HG03039 (cell line): ENCODE data around the gene MST1R.

Experiments used
- ATAC-seq: cut with Tn5 transposase; IDR thresholded peaks from one replicate; pipeline ENCODE4 v1.9.1; 2021; ENCODE audit warnings: mild to moderate bottlenecking, moderate library complexity; ENCODE audit not compliant: unreplicated experiment

Gene MST1R

DNA sequence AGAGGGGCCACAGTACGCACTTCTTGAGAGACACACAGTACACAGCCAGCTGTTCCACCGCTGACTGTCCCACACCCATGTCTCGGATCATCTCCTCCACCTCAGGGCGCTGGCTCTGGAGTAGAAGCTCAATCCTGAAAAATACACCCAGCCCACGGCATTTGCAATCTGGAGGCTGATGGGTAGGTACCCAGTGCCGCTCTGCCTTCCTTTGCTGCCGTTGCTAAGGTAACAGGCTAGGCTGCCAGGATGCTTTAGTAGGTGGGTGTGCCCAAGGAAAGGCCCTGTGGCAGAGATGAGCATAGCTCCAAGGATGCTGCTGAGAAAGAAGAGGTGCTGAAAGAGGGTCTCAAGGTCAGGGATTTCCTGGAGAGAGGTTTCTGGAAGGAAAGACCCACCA is 61.9 kb downstream of the MST1R start:
- ATAC-seq, result no peak

DNA sequence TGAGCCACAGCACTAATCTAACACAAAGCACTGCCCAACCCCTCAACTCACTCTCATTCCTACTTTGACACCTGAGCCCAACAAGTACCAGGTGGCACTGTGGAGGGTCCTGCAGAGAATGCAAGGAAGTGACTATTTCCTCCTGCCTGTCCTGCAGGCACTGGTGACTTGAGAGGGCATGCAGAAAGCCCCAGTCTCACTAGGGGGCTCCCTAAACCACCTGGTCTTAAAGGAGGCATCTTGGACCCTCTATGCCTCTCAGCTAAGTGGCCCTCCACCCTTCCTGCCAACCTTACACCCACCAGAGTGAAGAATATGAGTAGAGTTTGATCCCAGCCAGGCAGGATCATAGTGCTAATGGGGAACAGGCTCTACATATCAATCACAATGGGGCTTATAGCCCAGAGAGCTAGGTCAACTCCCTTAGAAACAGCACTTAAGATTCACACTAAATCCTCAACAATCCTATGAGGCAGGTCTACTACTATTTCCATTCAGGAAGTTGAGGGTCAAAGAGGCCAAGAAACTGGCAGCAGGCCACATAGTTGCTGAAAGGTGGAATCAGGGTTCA is 62.5 kb downstream of the MST1R start:
- ATAC-seq, result no peak

GRCh38 chr3:49840388-49840787 is 63.3 kb downstream of the MST1R start:
- no peak for ATAC-seq

DNA sequence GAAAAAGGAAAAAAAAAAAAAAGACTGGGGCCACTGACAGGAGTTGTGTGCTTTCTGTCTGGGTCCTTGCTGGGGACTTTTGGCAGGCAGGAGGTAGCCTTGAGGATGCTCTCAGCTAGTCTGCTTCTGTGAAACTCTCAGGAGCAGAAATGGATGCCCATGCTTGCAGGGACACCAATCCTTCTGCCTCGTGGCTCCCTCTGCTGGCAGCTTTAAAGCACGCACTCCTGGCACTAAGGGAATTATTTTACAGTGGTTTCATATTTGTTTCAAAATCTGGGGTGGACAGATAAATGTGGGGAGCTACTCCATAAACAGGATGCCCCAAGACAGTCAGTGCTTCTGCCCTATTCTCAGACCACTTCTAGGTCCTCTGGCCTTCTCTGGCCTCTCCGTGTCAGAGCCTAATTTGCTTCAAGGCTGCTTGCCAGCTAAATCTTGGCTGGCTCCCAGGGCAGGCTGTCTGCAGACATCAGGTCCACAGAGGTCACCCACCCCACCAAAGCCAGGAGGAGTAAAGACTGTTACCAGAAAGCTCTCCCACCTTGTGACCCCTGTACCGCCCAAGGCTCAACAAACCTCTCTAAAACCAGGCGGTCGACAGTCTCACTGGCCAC is 64.4 kb downstream of the MST1R start:
- no peak for ATAC-seq
